Smooth muscle cell (in vitro differentiated cells): ENCODE measurements around the gene RLF. TPM values are rescaled to one million over a fixed set of nuclear protein-coding genes. Genes with fewer than 3 reads are reported as not detected.
"Not testable (repeated sequence)": the region's sequence is repeated elsewhere in the genome, so short reads cannot be mapped to it uniquely, and the experiment has no call there.

Experiments used
- DNase-seq: peaks from one replicate; lab custom pipeline; 2025; ENCODE audit not compliant: unreplicated experiment; lab: John Stamatoyannopoulos, UW
- H2AFZ ChIP-seq: fragments of 200-600 bp; sonication (generic); 2 replicates; pipeline ENCODE4 v1.6.0; 2016; ENCODE audit warnings: antibody characterized with exemption, low read depth, mild to moderate bottlenecking
- H3F3A ChIP-seq: fragments of 200-600 bp; sonication (generic); 2 replicates; pipeline ENCODE4 v1.6.0; 2017; ENCODE audit warnings: antibody characterized with exemption, low read depth
- H3K27ac ChIP-seq: fragments of 200-600 bp; sonication (generic); 2 replicates; pipeline ENCODE4 v1.5.1; 2016; ENCODE audit warnings: low read depth, mild to moderate bottlenecking
- H3K27me3 ChIP-seq: fragments of 200-600 bp; sonication (generic); 2 replicates; pipeline ENCODE4 v1.6.1; 2016; ENCODE audit warnings: low read depth, mild to moderate bottlenecking
- H3K36me3 ChIP-seq: fragments of 200-600 bp; sonication (generic); 2 replicates; pipeline ENCODE4 v1.5.1; 2016; ENCODE audit warnings: low read depth
- H3K4me1 ChIP-seq: fragments of 200-600 bp; sonication (generic); 2 replicates; pipeline ENCODE4 v1.5.1; 2016; ENCODE audit warnings: low read depth
- H3K4me2 ChIP-seq: fragments of 200-600 bp; sonication (generic); 2 replicates; pipeline ENCODE4 v1.6.0; 2016; ENCODE audit warnings: mild to moderate bottlenecking
- H3K4me3 ChIP-seq: fragments of 200-600 bp; sonication (generic); 2 replicates; pipeline ENCODE4 v1.5.1; 2016; ENCODE audit warnings: mild to moderate bottlenecking
- H3K79me2 ChIP-seq: fragments of 200-600 bp; sonication (generic); 2 replicates; pipeline ENCODE4 v1.6.0; 2016; ENCODE audit warnings: low read depth, mild to moderate bottlenecking
- H3K9ac ChIP-seq: fragments of 200-600 bp; sonication (generic); 2 replicates; pipeline ENCODE4 v1.6.0; 2016; ENCODE audit warnings: low read depth
- H3K9me3 ChIP-seq: fragments of 200-600 bp; sonication (generic); replicated peaks from 2 replicates; pipeline ENCODE4 v1.5.1; 2016; ENCODE audit warnings: low read depth
- H4K20me1 ChIP-seq: fragments of 200-600 bp; sonication (generic); 2 replicates; pipeline ENCODE4 v1.6.0; 2016; ENCODE audit warnings: low read depth
- WGBS: methylation state at CpG from one replicate; pipeline ENCODE4 v1.1.7; 2016; ENCODE audit warnings: low lambda C conversion rate; 5-methylcytosine and 5-hydroxymethylcytosine counted together
- polyA plus RNA-seq: library from polyadenylated mRNA; unstranded; fragments of >200 nt; fragmentation: Nextera tagmentation; extraction: Ambion mirVana; gene quantifications from 2 replicates; pipeline ENCODE4 v1.2.1, GENCODE V29; 2016
- total RNA-seq: library from RNA; depleted of rRNA; stranded (reverse); fragments of >200 nt; gene quantifications from 2 replicates; pipeline ENCODE4 v1.2.3, GENCODE V29; 2014
- TF ChIP-seq, protein P1 (sequence below): fragments of 200-600 bp; sonication (generic); IDR thresholded peaks from 2 replicates; pipeline ENCODE4 v1.5.1; 2017; ENCODE audit warnings: borderline replicate concordance, mild to moderate bottlenecking, antibody characterized with exemption; ENCODE audit not compliant: insufficient read depth, poor library complexity, severe bottlenecking

Gene RLF
- total and polyA plus RNA-seq, 2 experiments from 2014 or later, result 8.2 to 35.2 TPM

DNA sequence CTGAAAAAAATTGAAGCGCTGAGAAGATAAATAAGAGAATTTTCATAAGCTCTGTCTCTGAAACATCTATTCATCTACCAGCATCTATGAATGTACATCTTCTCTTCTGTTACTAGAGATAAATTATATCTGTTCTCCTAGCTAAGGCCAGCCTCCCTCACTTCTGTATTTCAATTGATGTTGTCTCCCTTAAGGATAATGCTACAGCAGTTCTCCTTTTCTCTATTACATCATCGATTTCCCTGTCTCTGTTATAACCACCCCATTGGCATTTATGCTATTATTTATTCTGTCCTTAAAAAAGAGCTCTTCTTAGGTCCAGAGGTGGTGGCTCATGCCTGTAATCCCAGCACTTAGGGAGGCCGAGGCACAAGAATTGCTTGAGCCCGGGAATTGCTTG, 43.7 kb downstream of the RLF start:
- 99% methylated on average over 4 of the region's 4 CpGs for WGBS
- TF ChIP-seq, protein P1, sequence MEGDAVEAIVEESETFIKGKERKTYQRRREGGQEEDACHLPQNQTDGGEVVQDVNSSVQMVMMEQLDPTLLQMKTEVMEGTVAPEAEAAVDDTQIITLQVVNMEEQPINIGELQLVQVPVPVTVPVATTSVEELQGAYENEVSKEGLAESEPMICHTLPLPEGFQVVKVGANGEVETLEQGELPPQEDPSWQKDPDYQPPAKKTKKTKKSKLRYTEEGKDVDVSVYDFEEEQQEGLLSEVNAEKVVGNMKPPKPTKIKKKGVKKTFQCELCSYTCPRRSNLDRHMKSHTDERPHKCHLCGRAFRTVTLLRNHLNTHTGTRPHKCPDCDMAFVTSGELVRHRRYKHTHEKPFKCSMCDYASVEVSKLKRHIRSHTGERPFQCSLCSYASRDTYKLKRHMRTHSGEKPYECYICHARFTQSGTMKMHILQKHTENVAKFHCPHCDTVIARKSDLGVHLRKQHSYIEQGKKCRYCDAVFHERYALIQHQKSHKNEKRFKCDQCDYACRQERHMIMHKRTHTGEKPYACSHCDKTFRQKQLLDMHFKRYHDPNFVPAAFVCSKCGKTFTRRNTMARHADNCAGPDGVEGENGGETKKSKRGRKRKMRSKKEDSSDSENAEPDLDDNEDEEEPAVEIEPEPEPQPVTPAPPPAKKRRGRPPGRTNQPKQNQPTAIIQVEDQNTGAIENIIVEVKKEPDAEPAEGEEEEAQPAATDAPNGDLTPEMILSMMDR, result no peak
- peaks cover 6% of the 10 kb centered on the region for H3K36me3 ChIP-seq
- no peak overlapping the region for H2AFZ ChIP-seq
- H3K9ac ChIP-seq, result no peak overlapping the region
- H3K4me1 ChIP-seq, result no peaks in the 10 kb centered on the region
- no peak overlapping the region for H3K27ac ChIP-seq
- H3K79me2 ChIP-seq, result peaks cover 22% of the 10 kb centered on the region
- no peak overlapping the region for H3K4me2 ChIP-seq
- no peaks in the 10 kb centered on the region for H3K9me3 ChIP-seq
- no peak for DNase-seq
- no peak overlapping the region for H3K4me3 ChIP-seq
- H3F3A ChIP-seq, result no peaks in the 10 kb centered on the region
- H3K27me3 ChIP-seq, result no peaks in the 10 kb centered on the region
- H4K20me1 ChIP-seq, result peaks cover 87% of the 10 kb centered on the region

DNA sequence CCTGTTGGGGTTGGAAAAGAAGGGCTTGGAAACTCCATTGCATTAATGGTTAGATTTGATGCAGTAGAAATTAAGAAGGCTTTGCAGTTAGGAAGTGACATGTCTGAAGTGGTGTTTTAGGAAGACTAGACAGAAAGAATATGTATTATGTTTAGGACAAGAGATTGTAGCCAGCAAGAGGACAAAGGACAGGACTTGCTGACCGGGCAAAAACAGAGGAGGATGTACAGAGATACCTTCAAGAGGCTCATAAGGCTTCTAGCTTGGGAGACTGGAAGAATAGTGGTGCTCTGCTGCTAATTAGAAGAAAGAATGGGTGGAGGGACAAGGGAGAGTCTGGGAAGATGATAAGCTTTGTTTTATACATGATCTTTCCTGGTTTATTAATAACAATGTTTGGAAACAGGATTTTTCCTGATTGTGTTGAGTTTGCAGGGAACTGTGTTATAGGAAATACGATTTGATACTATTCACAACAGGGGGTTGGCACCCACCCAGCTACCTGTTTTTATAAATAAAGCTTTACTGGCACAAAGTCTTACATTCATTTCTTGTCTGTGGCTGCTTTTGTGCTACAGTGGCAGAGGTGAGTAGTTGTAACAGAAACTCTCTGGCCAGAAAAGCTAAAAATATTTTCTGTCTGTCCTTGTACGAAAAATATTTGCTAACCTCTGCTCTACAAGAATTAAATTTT, 49.5 kb downstream of the RLF start:
- TF ChIP-seq, protein P1, result no peak
- DNase-seq, result no peak
- Histone ChIP-seq H3K4me3 (no peak overlapping the region), H3K9me3 (no peaks in the 10 kb centered on the region), H3K79me2 (peaks cover 8% of the 10 kb centered on the region), H3K9ac (no peak overlapping the region), H3K4me1 (no peaks in the 10 kb centered on the region), H3K27me3 (no peaks in the 10 kb centered on the region), H3K27ac (no peak overlapping the region), H4K20me1 (peaks cover 92% of the 10 kb centered on the region), H3K4me2 (no peak overlapping the region), H2AFZ (no peak overlapping the region), H3K36me3 (no peaks in the 10 kb centered on the region), H3F3A (no peaks in the 10 kb centered on the region)
- WGBS, result 99% methylated on average over 3 of the region's 3 CpGs

DNA sequence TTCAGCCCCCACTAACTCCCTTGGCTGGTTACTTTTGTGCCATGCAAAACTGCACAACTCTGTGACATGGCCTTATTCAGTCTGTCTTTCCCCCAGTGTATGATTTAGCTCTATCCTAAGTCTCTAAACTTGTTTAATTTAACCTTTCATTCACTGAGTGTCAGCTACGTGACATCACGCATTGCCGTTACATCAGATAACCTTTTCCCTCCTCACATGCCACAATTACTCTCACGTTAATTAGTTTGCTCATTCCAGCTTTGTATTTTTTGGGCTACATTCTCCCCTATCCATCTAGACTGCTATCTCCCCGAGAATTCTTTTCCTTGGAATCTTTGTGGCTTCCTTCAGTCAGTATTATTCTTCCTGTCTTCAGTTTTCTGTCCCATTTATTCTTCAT, 57.1 kb downstream of the RLF start:
- no peak overlapping the region for H3K9ac ChIP-seq
- H2AFZ ChIP-seq, result no peak overlapping the region
- peaks cover 75% of the 10 kb centered on the region for H4K20me1 ChIP-seq
- H3K36me3 ChIP-seq, result no peaks in the 10 kb centered on the region
- H3K4me3 ChIP-seq, result no peak overlapping the region
- H3K4me2 ChIP-seq, result no peak overlapping the region
- H3F3A ChIP-seq, result no peaks in the 10 kb centered on the region
- H3K27ac ChIP-seq, result no peak overlapping the region
- no peaks in the 10 kb centered on the region for H3K27me3 ChIP-seq
- TF ChIP-seq, protein P1, result no peak
- no peaks in the 10 kb centered on the region for H3K4me1 ChIP-seq
- no peaks in the 10 kb centered on the region for H3K9me3 ChIP-seq
- DNase-seq, result no peak
- WGBS, result 98% methylated on average over 5 of the region's 5 CpGs
- peaks cover 30% of the 10 kb centered on the region for H3K79me2 ChIP-seq

DNA sequence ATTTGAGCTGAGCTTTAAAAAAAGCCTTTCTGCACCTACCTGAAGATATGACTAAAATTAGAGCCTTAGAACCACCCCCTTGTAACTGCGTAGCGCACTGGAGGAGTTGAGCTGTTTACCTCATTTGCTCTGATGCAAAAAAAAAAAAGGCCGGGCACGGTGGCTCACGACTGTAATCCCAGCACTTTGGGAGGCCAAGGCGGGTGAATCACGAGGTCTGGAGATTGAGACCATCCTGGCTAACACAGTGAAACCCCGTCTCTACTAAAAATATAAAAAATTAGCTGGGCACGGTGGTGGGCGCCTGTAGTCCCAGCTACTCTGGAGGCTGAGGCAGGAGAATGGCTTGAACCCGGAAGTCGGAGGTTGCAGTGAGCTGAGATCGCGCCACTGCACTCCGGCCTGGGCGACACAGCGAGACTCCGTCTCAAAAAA, 60.3 kb downstream of the RLF start:
- peaks cover 39% of the 10 kb centered on the region for H3K79me2 ChIP-seq
- H3K9ac ChIP-seq, H3K4me2 ChIP-seq, H3K9me3 ChIP-seq, H3K4me1 ChIP-seq, H3K27ac ChIP-seq, H3K27me3 ChIP-seq, H3K36me3 ChIP-seq, H3F3A ChIP-seq, H3K4me3 ChIP-seq, DNase-seq, H2AFZ ChIP-seq: not testable (repeated sequence)
- H4K20me1 ChIP-seq, result peaks cover 78% of the 10 kb centered on the region
- 93% methylated on average over 18 of the region's 18 CpGs for WGBS
